OCI-LY7 (cell line): ENCODE data around the gene NINJ2.

ENCODE experiments used
- CTCF ChIP-seq: fragments of 200-600 bp; sonication (generic); conservative IDR thresholded peaks from 2 replicates; pipeline ENCODE4 v1.5.1; 2014; ENCODE audit warnings: mild to moderate bottlenecking, antibody characterized with exemption, low read length, moderate library complexity, mixed read lengths
- EZH2phosphoT487 ChIP-seq: fragments of 200-600 bp; sonication (generic); IDR thresholded peaks from 2 replicates; pipeline ENCODE4 v1.6.1; 2018; ENCODE audit warnings: low read depth, borderline replicate concordance, mild to moderate bottlenecking, mixed run types, antibody characterized with exemption, low read length, moderate library complexity, mixed read lengths

- TF ChIP-seq CTCF (no peak), EZH2phosphoT487 (no peak)
Measured at GRCh38 chr12:581746-582145, 81.5 kb downstream of the NINJ2 start.
